ENCODE measurements around the gene CACNA1C.

Gene CACNA1C

DNA sequence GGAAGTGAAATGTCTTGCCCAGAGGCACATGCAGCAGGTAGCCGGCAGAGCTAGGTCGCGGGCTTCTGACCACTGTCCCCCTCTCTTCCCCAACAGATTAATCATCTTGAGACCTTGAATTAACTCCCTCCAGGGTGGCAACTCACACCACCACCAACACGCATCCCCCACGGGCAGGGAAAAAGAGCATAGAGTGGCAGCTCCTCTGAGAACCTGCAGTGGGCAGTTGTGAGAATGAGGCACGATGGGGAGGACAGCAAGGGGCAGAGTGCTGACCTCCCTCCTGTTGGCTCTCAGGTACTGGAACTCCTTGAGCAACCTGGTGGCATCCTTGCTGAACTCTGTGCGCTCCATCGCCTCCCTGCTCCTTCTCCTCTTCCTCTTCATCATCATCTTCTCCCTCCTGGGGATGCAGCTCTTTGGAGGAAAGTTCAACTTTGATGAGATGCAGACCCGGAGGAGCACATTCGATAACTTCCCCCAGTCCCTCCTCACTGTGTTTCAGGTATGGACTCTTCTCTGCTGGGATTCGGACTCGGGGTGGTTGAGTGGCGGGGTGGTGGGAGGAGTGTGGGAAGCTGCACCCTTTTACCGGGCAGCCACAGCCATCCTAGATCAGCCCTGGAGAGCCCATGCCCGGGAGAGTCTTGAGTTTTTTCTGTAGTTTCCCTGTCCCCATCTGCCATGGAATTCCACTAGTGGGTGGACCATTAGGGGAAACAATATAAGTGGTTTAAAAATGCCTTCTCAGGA, 528.7 kb downstream of the CACNA1C start:
- in situ Hi-C loops (cut with HindIII; ENCODE audit: low pct_ligation_motif_present, low sequenced_read_pairs): no loop called here
- H3K36me3 ChIP-seq (replicated peaks): no peaks in the 10 kb centered on the region
- no peak for DNase-seq
- H3K4me3 ChIP-seq (ENCODE audit: low read depth, low read length): no peak overlapping the region
- peaks cover 18% of the 10 kb centered on the region for H3K27me3 ChIP-seq (replicated peaks)
- TF ChIP-seq, protein P1, sequence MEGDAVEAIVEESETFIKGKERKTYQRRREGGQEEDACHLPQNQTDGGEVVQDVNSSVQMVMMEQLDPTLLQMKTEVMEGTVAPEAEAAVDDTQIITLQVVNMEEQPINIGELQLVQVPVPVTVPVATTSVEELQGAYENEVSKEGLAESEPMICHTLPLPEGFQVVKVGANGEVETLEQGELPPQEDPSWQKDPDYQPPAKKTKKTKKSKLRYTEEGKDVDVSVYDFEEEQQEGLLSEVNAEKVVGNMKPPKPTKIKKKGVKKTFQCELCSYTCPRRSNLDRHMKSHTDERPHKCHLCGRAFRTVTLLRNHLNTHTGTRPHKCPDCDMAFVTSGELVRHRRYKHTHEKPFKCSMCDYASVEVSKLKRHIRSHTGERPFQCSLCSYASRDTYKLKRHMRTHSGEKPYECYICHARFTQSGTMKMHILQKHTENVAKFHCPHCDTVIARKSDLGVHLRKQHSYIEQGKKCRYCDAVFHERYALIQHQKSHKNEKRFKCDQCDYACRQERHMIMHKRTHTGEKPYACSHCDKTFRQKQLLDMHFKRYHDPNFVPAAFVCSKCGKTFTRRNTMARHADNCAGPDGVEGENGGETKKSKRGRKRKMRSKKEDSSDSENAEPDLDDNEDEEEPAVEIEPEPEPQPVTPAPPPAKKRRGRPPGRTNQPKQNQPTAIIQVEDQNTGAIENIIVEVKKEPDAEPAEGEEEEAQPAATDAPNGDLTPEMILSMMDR (IDR thresholded peaks at IDR 0.05; ENCODE audit: low read depth, low read length, missing control alignments): no peak
- H3K27ac ChIP-seq: no peak overlapping the region

DNA sequence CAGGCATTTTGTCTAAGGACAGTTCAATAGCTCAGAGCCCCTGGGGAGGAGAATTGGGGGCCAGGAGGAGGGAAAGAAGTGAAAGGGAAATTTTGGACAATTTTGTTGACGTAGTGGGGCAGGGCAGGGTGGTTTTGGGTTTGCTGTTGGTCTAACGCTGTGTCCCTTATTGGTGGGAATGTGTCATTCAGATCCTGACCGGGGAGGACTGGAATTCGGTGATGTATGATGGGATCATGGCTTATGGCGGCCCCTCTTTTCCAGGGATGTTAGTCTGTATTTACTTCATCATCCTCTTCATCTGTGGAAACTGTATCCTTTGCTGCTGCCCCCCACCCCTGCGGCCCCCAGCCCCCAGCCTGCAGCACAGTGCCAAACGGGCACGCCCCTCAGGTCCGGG, 529.8 kb downstream of the CACNA1C start:
- DNase-seq: no peak
- in situ Hi-C loops (cut with HindIII; ENCODE audit: low pct_ligation_motif_present, low sequenced_read_pairs): no loop called here
- Histone ChIP-seq H3K36me3 (replicated peaks) (no peaks in the 10 kb centered on the region), H3K27ac (no peak overlapping the region), H3K27me3 (replicated peaks) (peaks cover 18% of the 10 kb centered on the region), H3K4me3 (ENCODE audit: low read depth, low read length) (no peak overlapping the region)
- TF ChIP-seq, protein P1 (IDR thresholded peaks at IDR 0.05; ENCODE audit: low read depth, low read length, missing control alignments): no peak

DNA sequence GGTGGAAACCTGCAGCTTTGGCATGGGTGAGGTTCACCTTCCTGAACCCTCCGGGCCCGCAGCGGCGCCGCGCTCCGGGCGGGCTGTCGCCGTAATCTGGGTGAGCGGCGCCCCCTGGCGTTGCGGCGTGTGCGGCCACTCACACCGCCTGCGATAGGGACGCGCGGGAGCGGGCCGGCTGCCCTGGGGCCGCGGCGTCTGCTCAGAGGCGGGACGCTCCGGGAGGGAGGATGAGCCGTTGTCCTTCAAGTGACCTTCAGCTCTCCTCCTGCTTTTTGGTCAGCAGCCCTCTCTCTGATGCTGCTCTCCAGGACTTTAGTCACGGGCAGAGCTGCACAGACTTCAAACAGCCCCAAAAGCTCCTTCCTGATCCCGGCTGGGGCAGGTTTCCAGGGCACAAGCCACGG, 530.3 kb downstream of the CACNA1C start:
- no peaks in the 10 kb centered on the region for H3K36me3 ChIP-seq (replicated peaks)
- no peak overlapping the region for H3K4me3 ChIP-seq (ENCODE audit: low read depth, low read length)
- TF ChIP-seq, protein P1 (IDR thresholded peaks at IDR 0.05; ENCODE audit: low read depth, low read length, missing control alignments): peak; percentile 60
- in situ Hi-C loops (cut with HindIII; ENCODE audit: low pct_ligation_motif_present, low sequenced_read_pairs): no loop called here
- no peak overlapping the region for H3K27ac ChIP-seq
- H3K27me3 ChIP-seq (replicated peaks): peaks cover 18% of the 10 kb centered on the region
- no peak for DNase-seq

DNA sequence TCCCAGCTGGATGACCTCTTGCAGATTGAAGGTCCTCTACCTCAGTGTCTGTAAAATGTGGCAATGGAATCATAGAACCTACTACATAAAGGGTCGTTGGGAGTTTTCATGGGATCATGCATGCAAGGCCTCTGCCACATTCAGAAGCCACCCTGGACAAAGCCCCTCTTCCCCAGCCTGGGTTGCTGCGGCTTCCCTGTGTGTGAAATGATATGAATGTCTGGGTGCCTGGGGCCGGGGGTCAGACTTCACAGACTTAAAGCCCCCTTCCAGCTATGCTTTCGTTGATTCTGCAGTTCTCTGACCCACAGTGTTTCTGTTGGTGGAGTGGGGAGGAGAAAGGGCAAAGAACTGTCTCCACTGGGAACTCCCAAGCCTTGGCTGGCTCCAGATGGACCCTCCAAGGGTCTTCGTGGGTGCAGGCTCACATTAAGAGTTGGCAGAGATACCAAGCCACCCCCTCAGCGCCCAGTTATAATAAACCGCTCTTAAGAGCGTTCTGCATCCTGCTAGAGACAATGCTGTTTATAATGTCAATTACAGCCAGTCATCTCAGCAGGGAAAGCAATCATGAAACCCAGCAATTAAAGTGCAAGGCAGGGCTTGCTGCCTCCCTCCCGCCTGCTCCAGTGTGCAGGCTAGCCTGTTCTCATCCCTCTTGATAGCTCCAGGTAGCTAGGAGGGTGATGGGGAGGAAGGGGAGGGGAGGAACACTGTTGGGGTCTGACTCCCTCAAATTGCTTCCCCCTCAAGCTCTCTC, 531.0 kb downstream of the CACNA1C start:
- Histone ChIP-seq H3K27ac (no peak overlapping the region), H3K36me3 (replicated peaks) (no peaks in the 10 kb centered on the region), H3K4me3 (ENCODE audit: low read depth, low read length) (no peak overlapping the region), H3K27me3 (replicated peaks) (peaks cover 18% of the 10 kb centered on the region)
- no peak for DNase-seq
- in situ Hi-C loops (cut with HindIII; ENCODE audit: low pct_ligation_motif_present, low sequenced_read_pairs): no loop called here
- TF ChIP-seq, protein P1 (IDR thresholded peaks at IDR 0.05; ENCODE audit: low read depth, low read length, missing control alignments): no peak

DNA sequence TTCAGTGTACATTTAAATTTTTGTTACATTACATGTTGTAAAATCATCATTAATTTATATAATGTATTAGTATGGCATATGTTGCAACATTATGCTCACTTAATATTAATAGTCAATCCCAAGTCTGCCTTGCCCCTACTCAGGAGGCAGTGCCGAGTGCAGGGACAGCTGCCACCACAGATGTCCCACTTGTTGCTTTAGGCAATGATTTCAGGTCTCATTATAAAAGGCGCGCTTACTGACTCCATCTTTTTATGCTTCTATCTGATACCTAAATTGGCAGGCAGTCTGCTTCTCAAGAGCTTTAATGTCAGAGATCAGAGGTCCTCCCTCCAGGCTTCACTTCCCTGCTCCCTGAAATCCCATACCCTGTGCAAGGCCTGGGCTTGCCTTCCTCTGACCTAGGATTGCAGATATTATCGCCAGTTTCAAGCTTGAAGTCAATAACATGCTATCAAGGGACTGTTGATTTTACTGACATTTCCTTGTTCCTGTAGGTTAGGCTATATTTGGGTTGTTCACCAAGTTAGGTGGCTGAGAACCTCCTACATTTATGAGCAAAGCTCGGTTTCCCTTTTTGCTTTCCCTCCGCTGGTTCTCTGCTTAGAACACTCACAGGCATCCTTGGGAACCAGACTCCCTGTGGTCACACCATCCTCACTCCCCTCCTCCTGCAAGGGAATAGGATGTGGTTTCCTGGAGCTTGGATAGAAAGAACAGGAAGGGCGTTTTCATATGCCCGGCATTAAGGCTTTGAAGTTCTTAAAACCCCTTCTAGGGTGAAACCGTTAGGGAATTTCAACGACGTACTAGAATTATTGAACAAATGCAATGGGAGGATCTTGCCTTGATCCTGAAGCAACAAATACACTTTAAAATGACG, 533.6 kb downstream of the CACNA1C start:
- H3K27me3 ChIP-seq (replicated peaks): peaks cover 19% of the 10 kb centered on the region
- H3K4me3 ChIP-seq (ENCODE audit: low read depth, low read length): no peak overlapping the region
- DNase-seq: no peak
- no peaks in the 10 kb centered on the region for H3K36me3 ChIP-seq (replicated peaks)
- in situ Hi-C loops (cut with HindIII; ENCODE audit: low pct_ligation_motif_present, low sequenced_read_pairs): no loop called here
- TF ChIP-seq, protein P1 (IDR thresholded peaks at IDR 0.05; ENCODE audit: low read depth, low read length, missing control alignments): no peak
- no peak overlapping the region for H3K27ac ChIP-seq

Measured in brain microvascular endothelial cell (primary cell).